WERI-Rb-1 (cell line): ENCODE data around the gene NPFFR1.

Experiments
- DNase-seq: peaks from one replicate; pipeline ENCODE4 v3.0.0-alpha.2; 2020
- H3K27ac ChIP-seq: fragments of 250-450 bp; sonication (Bioruptor Pico); 2 replicates; pipeline ENCODE4 v1.5.1; 2020; ENCODE audit warnings: mild to moderate bottlenecking, moderate library complexity
- H3K27me3 ChIP-seq: fragments of 250-450 bp; sonication (Bioruptor Pico); 2 replicates; pipeline ENCODE4 v1.5.1; 2021; ENCODE audit warnings: mild to moderate bottlenecking, low read depth, moderate library complexity; ENCODE audit not compliant: insufficient read depth, severe bottlenecking
- H3K36me3 ChIP-seq: fragments of 250-450 bp; sonication (Bioruptor Pico); 2 replicates; pipeline ENCODE4 v1.5.1; 2020; ENCODE audit warnings: mild to moderate bottlenecking, moderate library complexity
- H3K4me3 ChIP-seq: 2 replicates; pipeline ENCODE4 v1.5.1; 2011; ENCODE audit warnings: low read depth, mild to moderate bottlenecking, control low read depth, low read length
- H3K9me3 ChIP-seq: fragments of 250-450 bp; sonication (Bioruptor Pico); 2 replicates; pipeline ENCODE4 v1.5.1; 2021; ENCODE audit warnings: mild to moderate bottlenecking, moderate library complexity; ENCODE audit not compliant: severe bottlenecking
- TF ChIP-seq, protein P1 (sequence below): IDR thresholded peaks from 2 replicates; pipeline ENCODE4 v1.5.1; 2011; ENCODE audit warnings: low read depth, mild to moderate bottlenecking, control low read depth, inconsistent platforms, low read length

NPFFR1 gene

DNA sequence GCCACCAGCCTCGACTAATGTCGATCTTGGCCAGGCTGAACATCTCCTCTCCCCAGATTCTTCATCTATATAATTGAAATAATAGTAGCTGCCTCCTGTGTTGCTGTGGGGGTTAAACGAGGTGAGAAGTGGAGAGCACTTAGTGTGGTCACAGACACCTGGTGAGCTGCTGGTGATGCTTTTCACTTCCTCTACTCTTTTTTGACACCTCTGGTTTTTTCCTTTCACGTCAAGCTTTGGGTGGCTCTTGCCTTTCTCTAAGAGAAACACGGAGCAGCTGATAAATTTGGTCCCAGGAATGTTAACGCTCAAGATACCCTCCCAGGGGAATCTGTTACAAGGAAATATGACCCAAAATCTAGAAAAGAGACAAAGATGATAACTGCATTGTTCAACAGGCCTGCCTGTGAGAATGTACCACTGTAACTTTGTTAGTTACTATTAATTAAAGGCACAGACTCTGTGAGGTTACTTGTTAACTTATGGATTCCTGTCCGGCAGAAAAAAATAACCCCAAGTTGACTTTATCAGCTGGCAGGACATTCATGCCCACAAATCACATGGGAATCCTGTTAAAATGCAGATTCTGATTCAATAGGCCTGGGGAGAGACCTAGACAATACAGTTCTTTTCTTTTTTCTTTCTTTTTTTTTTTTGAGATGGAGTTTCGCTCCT lies 9.5 kb upstream of the NPFFR1 start:
- H3K9me3 ChIP-seq, result no peaks in the 10 kb centered on the region
- TF ChIP-seq, protein P1, sequence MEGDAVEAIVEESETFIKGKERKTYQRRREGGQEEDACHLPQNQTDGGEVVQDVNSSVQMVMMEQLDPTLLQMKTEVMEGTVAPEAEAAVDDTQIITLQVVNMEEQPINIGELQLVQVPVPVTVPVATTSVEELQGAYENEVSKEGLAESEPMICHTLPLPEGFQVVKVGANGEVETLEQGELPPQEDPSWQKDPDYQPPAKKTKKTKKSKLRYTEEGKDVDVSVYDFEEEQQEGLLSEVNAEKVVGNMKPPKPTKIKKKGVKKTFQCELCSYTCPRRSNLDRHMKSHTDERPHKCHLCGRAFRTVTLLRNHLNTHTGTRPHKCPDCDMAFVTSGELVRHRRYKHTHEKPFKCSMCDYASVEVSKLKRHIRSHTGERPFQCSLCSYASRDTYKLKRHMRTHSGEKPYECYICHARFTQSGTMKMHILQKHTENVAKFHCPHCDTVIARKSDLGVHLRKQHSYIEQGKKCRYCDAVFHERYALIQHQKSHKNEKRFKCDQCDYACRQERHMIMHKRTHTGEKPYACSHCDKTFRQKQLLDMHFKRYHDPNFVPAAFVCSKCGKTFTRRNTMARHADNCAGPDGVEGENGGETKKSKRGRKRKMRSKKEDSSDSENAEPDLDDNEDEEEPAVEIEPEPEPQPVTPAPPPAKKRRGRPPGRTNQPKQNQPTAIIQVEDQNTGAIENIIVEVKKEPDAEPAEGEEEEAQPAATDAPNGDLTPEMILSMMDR, result no peak
- no peak for DNase-seq
- H3K36me3 ChIP-seq, result no peaks in the 10 kb centered on the region
- H3K4me3 ChIP-seq, result no peak overlapping the region
- H3K27ac ChIP-seq, result no peak overlapping the region
- no peaks in the 10 kb centered on the region for H3K27me3 ChIP-seq

DNA sequence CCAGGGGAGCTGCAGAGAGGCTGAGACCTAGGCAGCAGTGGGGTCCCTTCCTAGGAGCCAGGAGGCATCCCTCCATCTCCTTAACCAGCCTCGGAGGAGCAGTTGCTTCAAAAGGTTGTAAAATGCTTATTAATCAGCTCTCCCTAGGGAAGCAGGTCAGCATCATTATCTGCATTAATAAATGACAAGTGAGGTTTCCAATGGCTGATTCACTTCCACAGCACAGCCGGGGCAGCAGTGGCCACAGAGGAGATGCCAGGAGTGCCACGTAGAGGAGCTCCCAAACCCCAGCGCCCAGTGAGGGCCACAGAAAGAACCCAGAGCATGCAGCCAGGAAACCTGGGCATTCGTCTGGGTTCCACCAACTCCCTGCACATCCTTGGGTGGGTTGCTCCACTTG lies 8.2 kb upstream of the NPFFR1 start:
- Histone ChIP-seq H3K36me3 (no peaks in the 10 kb centered on the region), H3K27ac (no peak overlapping the region), H3K27me3 (no peaks in the 10 kb centered on the region), H3K9me3 (no peaks in the 10 kb centered on the region), H3K4me3 (no peak overlapping the region)
- no peak for DNase-seq
- TF ChIP-seq, protein P1, result no peak

DNA sequence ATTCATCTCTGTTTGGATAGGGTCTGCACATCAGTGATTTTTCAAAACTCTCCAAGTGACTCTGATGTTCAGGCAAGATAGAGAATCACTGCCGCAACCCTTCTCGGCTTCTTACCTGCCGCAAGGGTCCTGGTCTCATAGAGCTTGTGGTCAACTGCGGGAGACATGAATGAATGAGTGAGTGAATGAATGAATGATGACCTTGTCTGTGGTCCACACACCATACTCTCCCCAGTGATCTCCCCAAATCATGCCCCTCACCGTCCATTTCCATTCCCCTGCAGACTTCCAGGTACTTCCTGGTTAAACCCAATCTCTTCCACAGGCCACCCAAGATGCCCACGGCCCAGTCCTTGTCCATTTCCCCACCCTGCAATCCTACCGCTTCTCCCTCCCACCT lies 5.9 kb upstream of the NPFFR1 start:
- H3K27ac ChIP-seq, result no peak overlapping the region
- no peaks in the 10 kb centered on the region for H3K36me3 ChIP-seq
- H3K9me3 ChIP-seq, result no peaks in the 10 kb centered on the region
- no peak for DNase-seq
- TF ChIP-seq, protein P1, result no peak
- H3K27me3 ChIP-seq, result no peaks in the 10 kb centered on the region
- H3K4me3 ChIP-seq, result no peak overlapping the region

DNA sequence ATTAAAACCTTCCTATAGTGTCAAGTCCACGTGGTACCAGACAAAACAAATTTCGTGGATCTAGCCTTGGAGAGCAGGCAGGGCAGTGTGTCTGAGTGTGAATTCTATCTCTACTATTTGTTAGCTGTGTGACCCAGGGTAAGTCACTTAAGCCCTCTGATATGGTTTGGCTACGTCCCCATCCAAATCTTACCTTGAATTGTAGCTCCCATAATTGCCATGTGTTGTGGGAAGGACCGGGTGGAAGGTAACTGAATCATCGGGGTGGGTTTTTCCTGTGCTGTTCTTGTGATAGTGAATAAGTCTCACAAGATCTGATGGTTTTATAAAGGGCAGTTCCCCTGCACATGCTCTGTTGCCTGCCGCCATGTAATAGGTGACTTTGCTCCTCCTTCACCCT lies 2.8 kb upstream of the NPFFR1 start:
- H3K4me3 ChIP-seq, result no peak overlapping the region
- H3K9me3 ChIP-seq, result peaks cover 3% of the 10 kb centered on the region
- no peak for DNase-seq
- no peak overlapping the region for H3K27ac ChIP-seq
- TF ChIP-seq, protein P1, result no peak
- H3K36me3 ChIP-seq, result no peaks in the 10 kb centered on the region
- no peaks in the 10 kb centered on the region for H3K27me3 ChIP-seq

DNA sequence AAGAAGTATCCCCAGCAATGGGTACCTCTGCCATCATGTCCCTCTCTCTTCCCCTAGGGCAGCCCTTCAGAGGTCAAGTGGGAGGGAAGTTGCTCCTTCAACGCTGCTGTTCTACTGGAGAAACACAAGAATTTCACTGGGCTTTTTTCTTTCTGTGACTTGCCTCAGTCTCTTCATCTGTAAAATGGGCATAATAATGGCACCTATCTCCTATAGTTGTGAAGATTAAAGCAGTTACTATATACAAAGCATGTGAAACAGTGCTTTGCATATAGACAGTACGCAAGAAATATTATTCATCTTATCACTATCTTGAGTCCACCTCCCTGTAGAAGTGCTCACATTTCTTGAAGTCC lies 1.6 kb upstream of the NPFFR1 start:
- Histone ChIP-seq H3K36me3 (no peaks in the 10 kb centered on the region), H3K9me3 (peaks cover 3% of the 10 kb centered on the region), H3K4me3 (no peak overlapping the region), H3K27me3 (no peaks in the 10 kb centered on the region), H3K27ac (no peak overlapping the region)
- DNase-seq, result no peak
- TF ChIP-seq, protein P1, result no peak
